Hematopoietic multipotent progenitor cell treated with erythropoietin and hydrocortisone succinate and interleukin-3 and kit ligand, for 8 days (in vitro differentiated cells): ENCODE results near the gene FBXL22.
"Not testable (repeated sequence)": the region's sequence is repeated elsewhere in the genome, so short reads cannot be mapped to it uniquely, and the experiment has no call there.

Source experiments
- DNase-seq: peaks from one replicate; pipeline ENCODE4 v3.0.0-alpha.2; 2015

FBXL22 gene

GRCh38 chr15:63595065-63595464 is 2.1 kb upstream of the FBXL22 start:
- DNase-seq, result no peak

- no peak for DNase-seq
Observed at GRCh38 chr15:63595688-63596087, 1.5 kb upstream of the FBXL22 start.

DNA sequence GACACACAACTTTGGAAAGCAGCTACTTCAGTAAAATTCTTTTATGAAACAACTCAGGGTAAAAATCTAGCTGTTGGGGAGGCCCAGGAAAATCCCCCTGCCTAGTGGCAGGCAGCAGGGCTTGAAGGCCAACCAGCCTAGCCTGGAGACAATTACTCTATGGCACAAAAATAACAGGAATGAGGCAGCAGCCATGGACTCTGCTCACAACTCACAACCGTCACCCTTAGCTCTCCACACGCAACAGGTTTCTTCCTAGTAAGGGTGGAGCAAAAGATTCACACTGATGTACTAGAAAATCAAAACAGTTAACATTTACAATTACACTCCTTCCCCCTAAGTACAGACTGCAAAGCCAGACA is 530 bp upstream of the FBXL22 start:
- DNase-seq, result no peak

DNA sequence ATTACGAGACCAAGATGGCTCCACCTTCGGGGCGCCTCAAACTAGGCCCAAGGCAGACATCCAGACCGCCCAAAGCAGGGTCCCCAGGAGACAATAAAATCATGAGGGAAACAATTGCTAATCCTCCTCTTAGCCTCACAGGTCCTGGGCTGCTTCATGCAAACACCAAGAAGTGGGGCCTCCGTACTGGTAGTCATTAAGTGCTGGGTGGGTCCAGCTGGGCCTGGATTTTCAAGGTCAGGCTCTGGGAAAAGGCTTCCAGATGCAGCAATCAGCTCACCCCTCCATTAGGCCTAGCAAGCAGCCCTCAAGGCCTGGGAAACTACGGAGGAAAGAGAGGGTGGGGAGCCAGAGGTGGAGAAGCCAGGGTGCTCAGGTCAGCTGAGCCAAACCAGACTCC is 634 bp downstream of the FBXL22 start:
- DNase-seq, result no peak

DNA sequence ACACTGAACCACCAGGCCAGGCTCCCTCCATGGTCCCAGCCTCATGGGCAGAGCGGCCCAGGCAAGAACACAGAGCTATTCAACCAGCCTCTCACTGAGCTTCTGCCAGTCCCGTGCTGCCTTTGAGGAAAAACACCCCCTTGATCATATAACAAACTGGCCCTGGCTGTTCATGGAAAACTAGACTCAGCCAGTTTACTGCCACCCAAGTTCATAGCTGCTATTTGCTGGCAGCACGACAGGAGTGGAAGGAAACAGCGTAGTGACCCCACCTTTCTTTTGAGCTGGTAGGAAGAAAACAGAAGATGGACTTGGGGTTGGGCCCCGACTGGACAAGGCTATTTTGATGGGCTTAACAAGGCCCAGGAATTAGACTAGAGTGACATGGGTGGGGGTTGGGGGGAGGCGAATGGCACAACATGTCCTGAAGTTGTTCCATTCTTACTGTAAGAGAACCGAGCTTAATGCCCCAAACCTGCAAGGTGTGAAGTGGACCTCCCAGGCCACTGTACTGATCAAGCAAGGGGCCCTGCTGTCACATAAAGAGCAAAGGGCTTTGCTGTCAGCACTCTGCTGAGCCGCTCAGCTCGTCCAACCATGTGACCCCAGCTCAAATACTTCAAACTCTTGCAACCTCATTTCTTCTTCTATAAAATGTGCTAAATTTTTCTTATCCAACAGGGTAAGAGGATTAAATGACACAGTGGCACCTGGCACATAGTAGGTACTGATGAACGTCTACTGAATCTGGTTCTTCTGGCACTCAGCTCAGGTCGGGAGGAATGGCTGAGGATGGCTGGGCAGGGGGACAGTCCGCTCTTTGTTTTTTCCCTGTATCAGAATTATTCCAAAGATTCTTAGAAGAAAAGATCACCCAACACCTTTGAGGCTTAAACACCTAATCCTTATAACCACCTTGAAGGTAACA is 1.6 kb downstream of the FBXL22 start:
- peak; percentile 45 for DNase-seq

- DNase-seq, result peak; percentile 67
Observed at GRCh38 chr15:63599401-63600000, 2.3 kb downstream of the FBXL22 start.

GRCh38 chr15:63600001-63600615 is 2.9 kb downstream of the FBXL22 start:
- peak; percentile 54 for DNase-seq

GRCh38 chr15:63600616-63601025 is 3.4 kb downstream of the FBXL22 start:
- peak; percentile 91 for DNase-seq

DNA sequence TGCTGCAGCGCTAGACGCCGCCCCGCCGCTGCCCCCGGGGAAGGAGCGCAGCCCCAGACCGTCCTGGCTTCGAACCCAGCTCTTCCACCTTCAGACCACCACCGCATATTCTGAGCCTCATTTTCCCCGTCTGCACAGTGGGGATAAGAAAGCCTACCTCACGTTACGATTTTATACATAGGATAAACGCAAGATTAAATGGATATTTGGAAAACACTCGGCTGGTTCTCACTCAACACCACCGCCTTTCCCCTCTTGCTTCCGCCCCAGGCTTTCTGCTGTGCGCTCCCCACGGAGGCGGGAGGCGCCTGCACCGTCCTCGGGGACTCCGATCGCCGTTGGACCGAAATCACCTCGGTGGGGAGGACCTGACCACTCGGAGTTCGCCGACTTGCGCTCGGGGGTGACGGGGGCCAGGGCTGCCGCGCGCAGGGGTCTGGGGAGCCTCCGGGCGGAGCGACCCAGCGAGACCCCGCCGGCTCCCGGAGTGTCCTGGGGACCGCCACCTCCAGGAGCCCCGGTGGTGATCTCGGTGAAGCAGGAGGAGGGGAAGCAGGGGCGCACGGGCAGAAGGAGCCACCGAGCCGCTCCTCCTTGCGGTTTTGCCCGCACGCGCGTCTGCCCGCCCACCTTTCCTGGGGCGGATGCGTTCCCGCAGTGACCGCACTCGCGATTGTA is 4.0 kb downstream of the FBXL22 start:
- peak; percentile 42 for DNase-seq

DNA sequence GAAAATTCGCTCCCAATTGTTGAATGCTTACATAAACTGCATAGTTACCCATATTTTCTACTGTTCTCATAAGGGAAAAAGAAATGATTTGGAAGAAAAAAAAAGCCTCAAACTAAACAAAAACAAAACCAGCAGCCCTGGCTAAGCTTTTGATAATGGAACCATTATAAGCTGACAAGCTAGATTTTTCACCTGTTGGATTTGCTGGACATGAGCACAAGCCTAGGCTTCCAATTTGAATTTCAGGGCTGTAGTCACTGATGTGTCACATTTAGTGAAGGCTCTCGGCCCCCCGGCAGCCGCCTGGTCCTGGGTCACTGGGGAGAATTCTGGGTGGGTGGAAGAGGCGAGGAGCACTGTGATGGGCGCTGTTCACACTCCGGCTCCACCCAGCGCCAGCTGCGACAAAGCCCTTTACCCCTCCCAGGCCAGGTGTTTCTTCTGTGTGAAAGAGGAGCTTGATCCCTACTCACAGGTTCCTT is 4.6 kb downstream of the FBXL22 start:
- DNase-seq, result peak; percentile 8

GRCh38 chr15:63602595-63602994 is 5.4 kb downstream of the FBXL22 start:
- DNase-seq, result no peak

- no peak for DNase-seq
Observed at GRCh38 chr15:63603516-63603915, 6.3 kb downstream of the FBXL22 start.

DNA sequence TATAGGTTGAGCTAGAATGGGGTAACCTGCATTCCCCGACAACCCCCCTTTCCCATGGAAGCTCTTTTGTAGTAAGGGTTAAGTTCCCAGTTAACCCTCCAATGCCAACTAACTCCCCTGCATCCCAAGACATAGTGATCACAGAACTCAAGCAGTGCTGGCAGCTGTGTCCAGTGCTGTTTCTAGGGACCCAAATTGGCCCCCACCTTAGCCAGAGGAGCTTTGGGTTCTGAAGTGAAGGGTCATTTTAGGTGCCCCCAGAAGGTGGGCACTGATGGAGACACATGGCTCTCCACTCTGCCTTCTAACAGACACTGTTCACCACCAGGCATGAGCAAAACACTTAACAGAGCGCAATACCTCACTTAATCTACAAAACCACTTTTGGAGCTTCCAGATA is 7.1 kb downstream of the FBXL22 start:
- no peak for DNase-seq

DNA sequence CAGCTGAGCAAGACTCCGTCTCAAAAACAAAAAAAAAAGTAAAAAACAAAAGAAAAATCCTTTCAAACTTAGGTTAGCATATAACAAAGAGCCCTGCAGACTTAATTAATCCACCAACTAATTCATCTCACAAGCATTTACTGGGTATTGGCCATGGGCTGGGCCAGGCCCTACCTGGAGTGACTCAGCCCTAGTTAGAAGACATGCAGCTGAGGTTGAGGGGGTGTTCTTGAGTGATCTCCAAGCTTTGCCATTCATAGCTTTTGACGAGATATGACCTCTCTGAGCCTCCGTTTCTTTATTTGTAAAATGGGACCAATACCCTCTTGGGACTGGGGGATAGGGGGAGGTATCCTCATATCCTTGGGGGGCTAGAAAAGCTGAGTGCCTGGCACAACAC is 7.8 kb downstream of the FBXL22 start:
- DNase-seq, result no peak

- DNase-seq, result no peak
Observed at GRCh38 chr15:63605816-63606215, 8.6 kb downstream of the FBXL22 start.

- no peak for DNase-seq
Observed at GRCh38 chr15:63606308-63606707, 9.1 kb downstream of the FBXL22 start.

DNA sequence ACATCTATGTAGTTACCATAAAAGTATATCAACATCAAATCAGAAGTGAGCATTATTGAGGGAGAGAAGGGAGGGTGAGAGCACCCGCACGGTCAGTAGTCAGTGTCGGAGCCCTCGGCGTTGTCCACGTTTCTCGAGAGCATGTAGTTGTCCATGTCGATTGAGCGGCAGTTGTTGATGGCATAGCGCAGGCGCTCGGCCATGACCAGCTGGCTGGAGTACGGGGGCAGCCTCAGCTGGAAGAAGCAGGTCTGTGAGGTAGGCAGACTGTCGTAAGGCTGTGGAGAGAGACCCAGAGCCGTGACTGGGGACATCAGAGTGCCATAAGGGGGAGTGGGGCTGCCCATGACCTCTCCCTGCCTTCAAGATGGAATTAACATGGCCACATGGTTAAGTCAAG is 11.8 kb downstream of the FBXL22 start:
- DNase-seq, result no peak

GRCh38 chr15:63609448-63609847 is 12.3 kb downstream of the FBXL22 start:
- DNase-seq, result no peak

DNA sequence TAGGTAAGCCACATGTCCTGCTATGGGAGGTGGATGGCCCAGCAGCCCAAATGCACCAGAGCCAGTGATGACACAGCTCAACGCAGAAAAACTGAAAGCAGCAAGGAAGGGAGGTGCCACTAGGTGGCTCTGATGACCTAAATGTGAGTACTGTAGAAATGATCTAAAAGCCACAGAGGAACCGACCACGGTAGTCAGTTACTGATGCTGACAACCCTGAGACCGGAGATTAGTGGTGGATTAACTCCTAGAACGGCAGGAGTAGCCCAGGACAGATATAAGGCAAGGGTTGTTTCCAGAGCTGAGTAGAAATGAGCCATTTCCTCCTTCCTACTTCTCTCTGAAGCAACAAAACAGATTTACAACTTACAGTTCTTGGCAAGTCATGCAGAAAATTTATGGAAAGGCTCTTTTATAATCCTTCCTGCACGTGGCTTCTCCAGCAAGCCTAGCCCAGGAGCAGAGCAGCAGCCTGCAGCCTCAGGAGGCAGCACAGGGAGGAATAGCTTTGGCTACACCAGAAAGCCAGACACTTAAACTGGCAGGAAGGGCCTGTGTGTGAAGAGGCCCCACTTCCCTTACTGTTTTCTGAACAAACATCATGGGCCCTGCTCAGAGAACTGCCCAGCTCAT is 13.1 kb downstream of the FBXL22 start:
- DNase-seq, result peak; percentile 89

- peak; percentile 25 for DNase-seq
Observed at GRCh38 chr15:63611177-63611576, 14.0 kb downstream of the FBXL22 start.

DNA sequence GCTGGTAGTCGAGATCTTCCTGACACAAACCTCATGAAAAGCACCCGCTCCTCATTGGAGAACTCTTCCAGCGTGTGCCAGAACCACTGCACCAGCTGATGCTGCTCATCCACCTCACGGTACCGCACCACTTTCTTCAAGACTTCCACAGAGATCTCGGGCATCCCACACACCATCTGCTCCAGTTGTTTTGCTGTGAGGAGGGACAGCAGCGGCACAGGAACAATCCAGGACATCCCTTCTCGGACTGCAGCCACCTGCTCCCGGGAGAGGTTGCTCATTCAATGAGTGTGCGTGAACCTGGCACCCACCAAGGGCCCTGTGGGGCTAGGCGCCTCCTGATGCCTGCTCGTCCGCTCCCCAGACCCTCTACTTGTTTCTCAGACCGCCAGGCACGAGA is 15.1 kb downstream of the FBXL22 start:
- no peak for DNase-seq

DNA sequence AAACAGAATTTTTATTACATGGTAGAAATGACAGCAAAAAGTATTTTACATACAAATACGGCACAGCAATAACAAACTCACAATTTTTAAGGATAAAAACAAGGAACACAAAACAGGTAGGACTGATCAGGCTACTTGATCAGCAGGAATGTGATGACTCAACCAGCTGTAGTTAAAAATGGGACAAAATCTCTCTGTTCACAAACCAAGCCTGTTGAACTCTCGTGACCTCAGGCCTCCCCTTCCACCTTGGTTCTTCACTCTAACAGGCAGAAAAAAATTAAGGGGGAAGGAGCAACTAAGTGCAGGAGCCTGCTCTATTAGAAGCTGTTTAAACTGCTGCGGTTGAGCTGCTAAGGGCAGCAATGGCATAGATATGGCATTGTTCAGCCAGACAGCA is 18.7 kb downstream of the FBXL22 start:
- no peak for DNase-seq

GRCh38 chr15:63617147-63617546 is 20.0 kb downstream of the FBXL22 start:
- not testable (repeated sequence) for DNase-seq
